RWPE1 (cell line): Measurements from ENCODE around the gene SLC9C1.
A peak's percentile ranks its signal among the peaks of the same experiment; 100 is the strongest.

Experiments
- CTCF ChIA-PET: fragments of 350-600 bp; sonication (Branson Sonifier 250); formaldehyde crosslinking; extraction: SDS; loops from one replicate; lab custom pipeline; 2021; lab: Yijun Ruan, JAX
- POLR2A ChIA-PET: fragments of 400-600 bp; formaldehyde crosslinking; extraction: SDS; loops from one replicate; lab custom pipeline; 2020; ENCODE audit warnings: antibody characterized with exemption; ENCODE audit not compliant: low non-redundant PET; lab: Yijun Ruan, JAX
- DNase-seq: peaks from one replicate; pipeline ENCODE4 v3.0.0; 2012; ENCODE audit warnings: low spot score
- H3K27ac ChIP-seq: fragments of 450-650 bp; 2 replicates; pipeline ENCODE4 v1.5.1; 2017
- TF ChIP-seq, protein P1 (sequence below): fragments of 450-650 bp; conservative IDR thresholded peaks from 2 replicates; pipeline ENCODE4 v1.5.1; 2017; ENCODE audit warnings: low read depth, mild to moderate bottlenecking

SLC9C1 gene

DNA sequence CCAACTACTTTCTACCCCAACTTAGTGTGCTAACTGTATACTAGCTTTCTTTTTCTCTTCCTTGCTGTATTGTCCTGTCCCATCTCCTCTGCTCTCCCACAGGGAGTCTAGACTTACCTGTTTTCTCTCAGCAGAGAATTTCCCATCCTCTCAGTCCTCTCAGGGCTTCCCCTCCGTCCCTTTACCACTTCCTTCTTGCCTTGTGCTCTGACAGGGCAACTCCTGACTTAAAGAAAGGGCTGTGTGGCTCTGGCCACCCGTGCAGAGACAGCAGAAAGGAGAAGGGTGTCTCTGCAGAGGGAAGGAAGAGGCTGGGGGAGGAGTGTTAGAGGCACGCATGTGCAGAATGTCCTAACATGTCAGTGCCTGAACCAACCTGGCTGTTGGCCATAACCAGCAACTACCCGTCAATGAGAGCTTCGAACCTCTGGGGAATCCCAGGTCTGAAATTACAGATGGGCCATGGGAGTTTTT is 161.0 kb downstream of the SLC9C1 start, which contains the start of gene GCSAM:
Gene GCSAM (minus strand): TSS at position 274 of the 474 bp plus-strand sequence. CDS start 128 bp downstream, at position 146.
- TF ChIP-seq, protein P1, sequence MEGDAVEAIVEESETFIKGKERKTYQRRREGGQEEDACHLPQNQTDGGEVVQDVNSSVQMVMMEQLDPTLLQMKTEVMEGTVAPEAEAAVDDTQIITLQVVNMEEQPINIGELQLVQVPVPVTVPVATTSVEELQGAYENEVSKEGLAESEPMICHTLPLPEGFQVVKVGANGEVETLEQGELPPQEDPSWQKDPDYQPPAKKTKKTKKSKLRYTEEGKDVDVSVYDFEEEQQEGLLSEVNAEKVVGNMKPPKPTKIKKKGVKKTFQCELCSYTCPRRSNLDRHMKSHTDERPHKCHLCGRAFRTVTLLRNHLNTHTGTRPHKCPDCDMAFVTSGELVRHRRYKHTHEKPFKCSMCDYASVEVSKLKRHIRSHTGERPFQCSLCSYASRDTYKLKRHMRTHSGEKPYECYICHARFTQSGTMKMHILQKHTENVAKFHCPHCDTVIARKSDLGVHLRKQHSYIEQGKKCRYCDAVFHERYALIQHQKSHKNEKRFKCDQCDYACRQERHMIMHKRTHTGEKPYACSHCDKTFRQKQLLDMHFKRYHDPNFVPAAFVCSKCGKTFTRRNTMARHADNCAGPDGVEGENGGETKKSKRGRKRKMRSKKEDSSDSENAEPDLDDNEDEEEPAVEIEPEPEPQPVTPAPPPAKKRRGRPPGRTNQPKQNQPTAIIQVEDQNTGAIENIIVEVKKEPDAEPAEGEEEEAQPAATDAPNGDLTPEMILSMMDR: no peak
- ChIA-PET CTCF (interaction anchor here (1.0 to 1.3 kb wide), 2 partner anchors 22 to 89 kb away, joined by 3 read pairs; no protein-coding TSS in a partner anchor), POLR2A (interaction anchor here (0.6 kb wide), 1 partner anchor 43 kb away, joined by 6 read pairs; no protein-coding TSS in a partner anchor)
- DNase-seq: peak; percentile 42
- H3K27ac ChIP-seq: peak within 1 kb of the TSS; percentile 44

DNA sequence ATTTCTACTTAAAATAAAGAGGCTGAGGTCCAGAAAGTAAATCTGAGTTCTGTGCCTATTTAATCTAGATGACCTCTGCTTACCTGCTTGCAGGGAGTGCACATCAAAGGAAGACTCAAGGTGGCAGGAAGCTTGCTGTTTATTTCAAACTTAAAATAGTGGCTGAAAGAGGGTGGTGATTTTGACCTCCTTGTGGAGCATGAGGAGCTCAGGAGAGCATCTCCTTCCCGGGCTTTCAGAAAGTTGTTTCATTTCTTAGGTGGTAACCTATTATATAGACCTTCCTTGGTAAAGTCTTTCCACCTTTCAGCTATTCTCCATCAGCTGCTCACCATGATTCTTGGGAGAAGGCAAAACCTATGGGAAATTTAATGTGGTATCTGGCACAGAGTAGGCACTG is 161.5 kb downstream of the SLC9C1 start:
- TF ChIP-seq, protein P1: no peak
- POLR2A ChIA-PET: interaction anchor here (0.6 kb wide), 1 partner anchor 43 kb away, joined by 6 read pairs; no protein-coding TSS in a partner anchor
- CTCF ChIA-PET: interaction anchor here (1.3 kb wide), 1 partner anchor 89 kb away, joined by 3 read pairs; no protein-coding TSS in a partner anchor
- DNase-seq: no peak
- no peak overlapping the region for H3K27ac ChIP-seq

DNA sequence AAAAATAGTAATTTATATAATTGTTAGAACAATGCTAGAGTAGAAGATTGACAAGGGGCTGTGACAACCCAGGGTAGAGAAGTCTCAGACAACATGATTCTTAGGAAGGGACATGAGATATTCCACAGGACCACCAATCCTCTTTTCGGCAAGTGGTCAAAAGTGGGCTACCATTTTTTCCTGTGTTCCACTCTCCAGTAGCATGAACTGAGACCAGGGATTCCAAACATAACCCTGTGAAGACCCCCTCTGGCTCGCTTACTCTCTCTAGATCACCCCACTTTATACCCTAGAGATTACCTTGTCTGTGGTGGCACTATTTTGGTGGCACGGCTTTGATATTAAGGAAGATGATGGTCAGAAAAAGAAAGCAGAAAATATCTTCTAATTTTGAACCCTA is 161.9 kb downstream of the SLC9C1 start:
- TF ChIP-seq, protein P1: no peak
- DNase-seq: no peak
- ChIA-PET POLR2A (no interaction called here), CTCF (no interaction called here)
- H3K27ac ChIP-seq: no peak overlapping the region

DNA sequence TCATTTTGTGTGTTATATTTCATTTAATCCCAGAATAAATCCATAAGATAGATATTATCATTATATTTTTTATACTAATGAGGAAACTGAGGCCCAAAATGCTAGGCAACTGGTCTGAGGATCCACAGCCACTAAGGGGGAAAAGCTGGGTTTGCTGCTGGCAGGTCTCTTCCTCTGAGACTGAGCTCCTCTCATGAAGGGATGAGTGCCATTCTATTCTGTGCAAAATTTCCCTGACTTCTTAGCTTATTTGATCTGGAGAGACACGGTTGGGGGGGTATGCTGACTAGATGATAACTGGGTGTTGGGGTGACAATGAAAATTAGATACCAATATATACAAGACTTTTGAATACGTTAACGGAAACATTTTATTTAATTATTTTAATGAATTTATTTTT is 162.9 kb downstream of the SLC9C1 start:
- DNase-seq: no peak
- no peak overlapping the region for H3K27ac ChIP-seq
- ChIA-PET CTCF (no interaction called here), POLR2A (no interaction called here)
- TF ChIP-seq, protein P1: no peak

DNA sequence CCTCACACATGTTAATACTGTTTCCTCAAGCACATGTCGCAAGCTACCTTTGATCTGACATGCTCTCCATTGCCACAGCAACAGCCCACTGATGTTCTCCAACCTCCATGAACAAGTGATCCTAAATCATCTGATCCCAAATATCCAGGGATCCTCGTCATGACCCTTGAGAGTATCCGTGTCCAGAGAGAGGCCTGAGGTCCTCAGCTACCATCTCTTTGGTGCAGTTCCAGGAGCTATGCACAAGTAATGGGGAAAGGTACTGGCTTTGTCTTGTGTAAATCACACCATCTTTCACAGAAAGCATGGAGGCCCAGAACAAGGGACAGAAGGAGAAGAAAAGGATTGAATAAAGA is 163.4 kb downstream of the SLC9C1 start:
- H3K27ac ChIP-seq: no peak overlapping the region
- DNase-seq: no peak
- ChIA-PET CTCF (no interaction called here), POLR2A (no interaction called here)
- TF ChIP-seq, protein P1: no peak

DNA sequence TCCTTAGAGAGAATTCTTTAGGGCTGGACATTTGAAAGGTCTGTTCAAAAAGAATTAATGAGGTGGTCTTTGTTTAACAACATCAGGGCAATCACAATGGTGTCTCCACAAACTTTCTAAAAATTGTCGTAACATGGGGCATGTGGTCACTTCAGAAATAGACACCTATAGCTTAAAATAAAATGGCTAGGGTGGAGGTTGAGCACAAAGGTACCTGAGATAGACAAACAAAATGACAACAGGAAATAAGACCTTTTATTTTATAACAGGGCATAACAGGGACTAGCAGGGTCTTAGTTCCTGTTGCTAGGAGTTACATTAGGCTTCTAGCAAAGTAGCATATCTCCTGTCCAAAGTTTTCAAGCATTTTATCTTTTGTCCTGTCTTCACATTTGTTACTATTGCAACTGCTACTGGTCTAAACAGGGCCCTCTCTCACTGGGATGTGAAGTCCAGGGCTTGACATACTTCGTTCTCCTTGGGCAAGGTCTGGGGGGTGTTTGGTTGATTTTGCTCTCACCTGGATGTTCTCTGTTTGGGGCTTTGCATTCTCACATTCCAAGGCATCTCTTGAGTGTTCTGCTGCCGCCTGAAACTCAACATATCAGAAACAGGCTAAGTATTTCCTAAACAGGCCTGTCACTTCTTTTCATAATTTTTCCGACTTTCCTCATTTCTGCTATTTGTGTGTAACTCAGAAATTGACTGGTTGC is 163.9 kb downstream of the SLC9C1 start:
- no peak for DNase-seq
- TF ChIP-seq, protein P1: no peak
- no peak overlapping the region for H3K27ac ChIP-seq
- POLR2A ChIA-PET: no interaction called here
- CTCF ChIA-PET: no interaction called here
